PC-3 (cell line): ENCODE results near the gene CAMTA1. TPM values are rescaled to one million over a fixed set of nuclear protein-coding genes. Genes with fewer than 3 reads are reported as not detected.

ENCODE experiments used
- ATAC-seq: fragments of 200-7000 bp; cut with Tn5 transposase; 2 replicates; pipeline ENCODE4 v1.9.1; 2020; ENCODE audit warnings: mild to moderate bottlenecking, moderate library complexity
- BruUV-seq: library from RNA; stranded (reverse); fragments of 400-500 nt; replicated peaks from 2 replicates; lab custom pipeline; 2021; lab: Mats Ljungman, UMichigan
- CTCF ChIA-PET: fragments of 300-600 bp; sonication (Branson Sonifier 250); formaldehyde crosslinking; loops from one replicate; lab custom pipeline; 2022; ENCODE audit warnings: antibody characterized with exemption; lab: Charles Lee
- POLR2A ChIA-PET: fragments of 300-600 bp; sonication (Branson Sonifier 250); formaldehyde crosslinking; loops from one replicate; lab custom pipeline; 2022; ENCODE audit warnings: antibody characterized with exemption; ENCODE audit not compliant: unreplicated experiment; lab: Charles Lee
- DNase-seq: peaks from one replicate; pipeline ENCODE4 v3.0.0-alpha.2; 2015
- H2AFZ ChIP-seq: fragments of 300-600 bp; sonication (generic); 2 replicates; pipeline ENCODE4 v1.6.0; 2016; ENCODE audit warnings: antibody characterized with exemption, low read length
- H3F3A ChIP-seq: fragments of 300-600 bp; sonication (generic); one replicate; pipeline ENCODE4 v1.6.0; 2017; ENCODE audit warnings: antibody characterized with exemption, low read length, control low read depth, mild to moderate bottlenecking; ENCODE audit not compliant: unreplicated experiment
- H3K27ac ChIP-seq: fragments of 300-600 bp; sonication (generic); 2 replicates; pipeline ENCODE4 v1.5.1; 2016; ENCODE audit warnings: mild to moderate bottlenecking, low read length
- H3K27me3 ChIP-seq: fragments of 300-600 bp; sonication (generic); 2 replicates; pipeline ENCODE4 v1.6.1; 2016; ENCODE audit warnings: low read length, mixed read lengths
- H3K36me3 ChIP-seq: fragments of 300-600 bp; sonication (generic); 2 replicates; pipeline ENCODE4 v1.6.1; 2016; ENCODE audit warnings: low read depth, mixed run types, low read length, mixed read lengths
- H3K4me1 ChIP-seq: fragments of 300-600 bp; sonication (generic); 2 replicates; pipeline ENCODE4 v1.5.1; 2016; ENCODE audit warnings: low read length; ENCODE audit not compliant: insufficient read depth
- H3K4me2 ChIP-seq: fragments of 300-600 bp; sonication (generic); 2 replicates; pipeline ENCODE4 v1.6.0; 2016; ENCODE audit warnings: low read length
- H3K4me3 ChIP-seq: fragments of 300-600 bp; sonication (generic); 2 replicates; pipeline ENCODE4 v1.5.1; 2016; ENCODE audit warnings: mild to moderate bottlenecking, low read length, mixed read lengths
- H3K79me2 ChIP-seq: fragments of 300-600 bp; sonication (generic); 2 replicates; pipeline ENCODE4 v1.6.1; 2017; ENCODE audit warnings: low read length, mixed read lengths
- H3K9ac ChIP-seq: fragments of 300-600 bp; sonication (generic); 2 replicates; pipeline ENCODE4 v1.6.0; 2016; ENCODE audit warnings: mild to moderate bottlenecking, low read length
- H3K9me2 ChIP-seq: fragments of 300-600 bp; sonication (generic); replicated peaks from 2 replicates; pipeline ENCODE4 v1.6.1; 2016; ENCODE audit warnings: mixed run types, low read length, mixed read lengths
- H3K9me3 ChIP-seq: fragments of 300-600 bp; sonication (generic); 2 replicates; pipeline ENCODE4 v1.6.1; 2016; ENCODE audit warnings: low read length, mixed read lengths
- H4K20me1 ChIP-seq: fragments of 300-600 bp; sonication (generic); 2 replicates; pipeline ENCODE4 v1.6.1; 2016; ENCODE audit warnings: low read length, mixed read lengths
- CTCF ChIP-seq: fragments of 300-600 bp; sonication (generic); conservative IDR thresholded peaks from 2 replicates; pipeline ENCODE4 v1.5.1; 2017; ENCODE audit warnings: antibody characterized with exemption, low read depth, mild to moderate bottlenecking, low read length
- EZH2 ChIP-seq: fragments of 300-600 bp; sonication (generic); IDR thresholded peaks from one replicate; pipeline ENCODE4 v1.6.1; 2017; ENCODE audit warnings: antibody characterized with exemption, mild to moderate bottlenecking, low read length; ENCODE audit not compliant: unreplicated experiment
- EZH2phosphoT487 ChIP-seq: fragments of 300-600 bp; sonication (generic); IDR thresholded peaks from 2 replicates; pipeline ENCODE4 v1.6.1; 2018; ENCODE audit warnings: mild to moderate bottlenecking, antibody characterized with exemption, low read length, borderline replicate concordance
- intact Hi-C: fragments of 100-400 bp; cut with micrococcal nuclease; formaldehyde crosslinking; loops from 2 replicates; pipeline ENCODE4 v1.9.0; 2023
- total RNA-seq: library from RNA; depleted of rRNA; stranded (reverse); fragments of >200 nt; gene quantifications from 2 replicates; pipeline ENCODE4 v1.2.3, GENCODE V29; 2014

The CAMTA1 gene
- total RNA-seq, 1 experiment from 2014 or later: 40.8 TPM

- DNase-seq (no peak), ATAC-seq (no peak)
- H3K27ac ChIP-seq: no peak overlapping the region
- no peaks in the 10 kb centered on the region for H3K9me2 ChIP-seq
- H2AFZ ChIP-seq: no peak overlapping the region
- no peak overlapping the region for H3K9ac ChIP-seq
- intact Hi-C loops: no loop called here
- no peaks in the 10 kb centered on the region for H3K36me3 ChIP-seq
- no peak overlapping the region for H3K4me3 ChIP-seq
- H3K27me3 ChIP-seq: peaks cover 53% of the 10 kb centered on the region
- no TSS peak for BruUV-seq
- H3F3A ChIP-seq: no peaks in the 10 kb centered on the region
- H3K4me1 ChIP-seq: no peaks in the 10 kb centered on the region
- H3K4me2 ChIP-seq: no peak overlapping the region
- no peaks in the 10 kb centered on the region for H3K79me2 ChIP-seq
- CTCF ChIA-PET: no interaction called here
- TF ChIP-seq CTCF: no peak
- TF ChIP-seq EZH2: no peak
- no peak for TF ChIP-seq EZH2phosphoT487
- no peaks in the 10 kb centered on the region for H4K20me1 ChIP-seq
- H3K9me3 ChIP-seq: no peaks in the 10 kb centered on the region
- POLR2A ChIA-PET: no interaction called here
These were observed 723.8 kb downstream of the CAMTA1 start for GRCh38 chr1:7508934-7509519.

- H3K4me2 ChIP-seq: no peak overlapping the region
- no peaks in the 10 kb centered on the region for H3K9me2 ChIP-seq
- no peaks in the 10 kb centered on the region for H3K36me3 ChIP-seq
- no peak overlapping the region for H2AFZ ChIP-seq
- intact Hi-C loops: no loop called here
- peaks cover 58% of the 10 kb centered on the region for H3K27me3 ChIP-seq
- H3K4me3 ChIP-seq: no peak overlapping the region
- H3K9me3 ChIP-seq: no peaks in the 10 kb centered on the region
- ChIA-PET POLR2A (no interaction called here), CTCF (no interaction called here)
- H3K4me1 ChIP-seq: no peaks in the 10 kb centered on the region
- H3K9ac ChIP-seq: no peak overlapping the region
- H3F3A ChIP-seq: no peaks in the 10 kb centered on the region
- TF ChIP-seq EZH2: no peak
- no peak for TF ChIP-seq EZH2phosphoT487
- no peak for TF ChIP-seq CTCF
- H4K20me1 ChIP-seq: no peaks in the 10 kb centered on the region
- DNase-seq (no peak), ATAC-seq (no peak)
- no peak overlapping the region for H3K27ac ChIP-seq
- no peaks in the 10 kb centered on the region for H3K79me2 ChIP-seq
- BruUV-seq: no TSS peak
These were observed 724.3 kb downstream of the CAMTA1 start for GRCh38 chr1:7509598-7509997.

- Histone ChIP-seq H3K9me2 (no peaks in the 10 kb centered on the region), H3K4me3 (no peak overlapping the region), H3F3A (no peaks in the 10 kb centered on the region), H3K27me3 (peaks cover 63% of the 10 kb centered on the region), H4K20me1 (no peaks in the 10 kb centered on the region), H3K27ac (no peak overlapping the region), H3K36me3 (no peaks in the 10 kb centered on the region), H2AFZ (no peak overlapping the region), H3K9ac (no peak overlapping the region), H3K4me2 (no peak overlapping the region), H3K4me1 (no peaks in the 10 kb centered on the region), H3K9me3 (no peaks in the 10 kb centered on the region), H3K79me2 (no peaks in the 10 kb centered on the region)
- POLR2A ChIA-PET: no interaction called here
- intact Hi-C loops: no loop called here
- no TSS peak for BruUV-seq
- no peak for ATAC-seq
- TF ChIP-seq CTCF (no peak), EZH2phosphoT487 (no peak), EZH2 (no peak)
- CTCF ChIA-PET: no interaction called here
- DNase-seq: no peak
These were observed 725.2 kb downstream of the CAMTA1 start for GRCh38 chr1:7510389-7510931.
